ENCODE results near the gene PSME3IP1.

DNA sequence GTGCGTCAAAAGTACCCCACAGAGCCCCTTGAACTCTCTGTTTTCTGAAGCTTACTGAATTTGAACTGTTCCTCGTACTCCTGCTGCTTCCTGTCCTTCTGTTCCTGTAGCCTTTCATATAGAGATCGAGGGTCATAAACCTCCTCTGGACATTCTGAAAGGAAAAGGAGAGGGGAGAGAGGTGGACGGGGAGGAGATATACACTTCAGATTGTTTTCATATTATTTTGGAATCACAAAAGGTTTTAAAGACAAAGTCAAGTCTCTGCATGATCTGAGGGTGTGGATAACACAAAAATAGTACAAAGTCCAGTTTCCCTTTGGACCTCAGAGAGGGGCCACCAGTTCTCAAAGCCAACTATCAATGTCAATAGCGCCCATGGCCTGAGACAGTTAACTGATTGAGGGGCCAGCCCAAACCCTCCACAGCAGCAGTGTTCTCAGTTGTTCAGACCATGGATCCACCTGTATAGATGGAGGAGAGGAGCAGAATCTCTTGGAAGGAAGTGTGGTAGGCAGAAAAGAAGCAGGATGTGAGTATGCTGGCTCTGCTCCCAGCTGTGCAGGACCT lies 13.0 kb downstream of the PSME3IP1 start:
- TF ChIP-seq POLR2A (IDR thresholded peaks at IDR 0.05) (no peak), EP300 (IDR thresholded peaks at IDR 0.05; ENCODE audit: low read depth) (no peak), CTCF (IDR thresholded peaks at IDR 0.05) (no peak), POLR2AphosphoS5 (IDR thresholded peaks at IDR 0.05) (no peak)
